NCI-H226 (cell line): ENCODE results near the gene NECAB3.

ENCODE experiments used
- DNase-seq: peaks from one replicate; pipeline ENCODE4 v3.0.0-alpha.2; 2015

Gene NECAB3

GRCh38 chr20:33676652-33677645 is 2.7 kb upstream of the NECAB3 start:
- DNase-seq, result no peak

GRCh38 chr20:33676121-33676520 is 1.9 kb upstream of the NECAB3 start:
- DNase-seq, result no peak

GRCh38 chr20:33675136-33675959 is 1.1 kb upstream of the NECAB3 start:
- no peak for DNase-seq

GRCh38 chr20:33673410-33674293 is 576 bp downstream of the NECAB3 start:
- DNase-seq, result no peak

- DNase-seq, result no peak
These were observed 1.2 kb downstream of the NECAB3 start for GRCh38 chr20:33673114-33673409.

GRCh38 chr20:33672426-33673113 is 1.7 kb downstream of the NECAB3 start:
- DNase-seq, result no peak

- DNase-seq, result no peak
These were observed 2.5 kb downstream of the NECAB3 start for GRCh38 chr20:33671573-33672288.

GRCh38 chr20:33670715-33671499 is 3.3 kb downstream of the NECAB3 start:
- DNase-seq, result no peak

GRCh38 chr20:33669873-33670640 is 4.2 kb downstream of the NECAB3 start:
- DNase-seq, result no peak

- DNase-seq, result no peak
These were observed 5.0 kb downstream of the NECAB3 start for GRCh38 chr20:33669224-33669623.

GRCh38 chr20:33668466-33669155 is 5.6 kb downstream of the NECAB3 start:
- no peak for DNase-seq

- no peak for DNase-seq
These were observed 6.4 kb downstream of the NECAB3 start for GRCh38 chr20:33667676-33668465.

GRCh38 chr20:33667245-33667675 is 7.0 kb downstream of the NECAB3 start:
- no peak for DNase-seq

- peak; percentile 99 for DNase-seq
These were observed 7.7 kb downstream of the NECAB3 start, which contains the start of gene ACTL10 for GRCh38 chr20:33666293-33667244. ACTL10 (plus strand) TSS chr20:33666943; CDS start chr20:33667498, 555 bp downstream.

GRCh38 chr20:33664762-33665144 is 9.5 kb downstream of the NECAB3 start:
- no peak for DNase-seq

GRCh38 chr20:33664085-33664761 is 10.0 kb downstream of the NECAB3 start:
- DNase-seq, result no peak
